CD4-positive, alpha-beta T cell treated with Interleukin-15 for 1 hour (primary cell): ENCODE data around the gene SEMA5A.

Experiments
- DNase-seq: peaks from one replicate; pipeline ENCODE4 v3.0.0-alpha.2; 2020

Gene SEMA5A

GRCh38 chr5:9149988-9150387 lies 395.9 kb downstream of the SEMA5A start:
- DNase-seq = no peak

- DNase-seq = no peak
These were observed 397.6 kb downstream of the SEMA5A start for GRCh38 chr5:9148242-9148641.

- no peak for DNase-seq
These were observed 405.2 kb downstream of the SEMA5A start for GRCh38 chr5:9140711-9141110.

- DNase-seq = no peak
These were observed 405.7 kb downstream of the SEMA5A start for GRCh38 chr5:9140202-9140601.

GRCh38 chr5:9139344-9139743 lies 406.5 kb downstream of the SEMA5A start:
- no peak for DNase-seq

- no peak for DNase-seq
These were observed 417.7 kb downstream of the SEMA5A start for GRCh38 chr5:9128136-9128535.

GRCh38 chr5:9126490-9126889 lies 419.4 kb downstream of the SEMA5A start:
- DNase-seq = no peak

- DNase-seq = no peak
These were observed 420.0 kb downstream of the SEMA5A start for GRCh38 chr5:9125852-9126251.

GRCh38 chr5:9124838-9125237 lies 421.0 kb downstream of the SEMA5A start:
- no peak for DNase-seq

GRCh38 chr5:9124071-9124470 lies 421.8 kb downstream of the SEMA5A start:
- DNase-seq = no peak

- no peak for DNase-seq
These were observed 423.3 kb downstream of the SEMA5A start for GRCh38 chr5:9122528-9122927.

GRCh38 chr5:9121597-9121996 lies 424.3 kb downstream of the SEMA5A start:
- no peak for DNase-seq

- DNase-seq = no peak
These were observed 427.0 kb downstream of the SEMA5A start for GRCh38 chr5:9118852-9119251.

- no peak for DNase-seq
These were observed 430.8 kb downstream of the SEMA5A start for GRCh38 chr5:9115093-9115492.

- DNase-seq = no peak
These were observed 433.2 kb downstream of the SEMA5A start for GRCh38 chr5:9112520-9113291.

- DNase-seq = no peak
These were observed 437.7 kb downstream of the SEMA5A start for GRCh38 chr5:9108162-9108561.

- no peak for DNase-seq
These were observed 440.0 kb downstream of the SEMA5A start for GRCh38 chr5:9105851-9106250.

GRCh38 chr5:9104571-9105339 lies 441.1 kb downstream of the SEMA5A start:
- no peak for DNase-seq

GRCh38 chr5:9103290-9103689 lies 442.6 kb downstream of the SEMA5A start:
- DNase-seq = no peak

- DNase-seq = no peak
These were observed 446.2 kb downstream of the SEMA5A start for GRCh38 chr5:9099689-9100088.

- no peak for DNase-seq
These were observed 446.9 kb downstream of the SEMA5A start for GRCh38 chr5:9098990-9099389.

- no peak for DNase-seq
These were observed 451.3 kb downstream of the SEMA5A start for GRCh38 chr5:9094582-9094981.

- DNase-seq = no peak
These were observed 453.8 kb downstream of the SEMA5A start for GRCh38 chr5:9091896-9092662.
